ENCODE data around the gene SMIM22.

SMIM22 gene

GRCh38 chr16:4828567-4829321 is 33.6 kb downstream of the SMIM22 start:
- DNase-seq, result no peak

DNA sequence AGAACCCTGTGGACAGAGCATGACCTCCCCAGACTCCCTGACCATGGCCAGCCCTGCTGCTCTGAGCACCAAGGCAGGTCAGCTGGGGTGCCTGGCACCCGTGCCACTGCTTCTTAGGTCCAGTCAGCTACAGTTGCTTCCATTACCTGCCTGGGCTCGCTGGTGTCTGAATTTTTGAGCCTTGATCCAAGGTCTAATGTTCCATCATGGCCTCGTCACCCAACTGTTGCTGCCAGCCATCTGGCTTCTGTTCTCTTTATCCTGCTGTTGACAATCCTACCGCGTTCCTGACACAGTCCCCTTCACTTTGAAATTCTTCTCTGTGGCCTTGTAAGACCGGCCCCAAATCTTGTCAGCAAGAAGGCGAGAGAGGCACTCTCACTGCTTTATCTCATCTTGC is 35.2 kb downstream of the SMIM22 start:
- no peak for DNase-seq

GRCh38 chr16:4831616-4832015 is 36.4 kb downstream of the SMIM22 start:
- DNase-seq, result no peak

- DNase-seq, result no peak
Measured at GRCh38 chr16:4832698-4833343, 37.7 kb downstream of the SMIM22 start.

DNA sequence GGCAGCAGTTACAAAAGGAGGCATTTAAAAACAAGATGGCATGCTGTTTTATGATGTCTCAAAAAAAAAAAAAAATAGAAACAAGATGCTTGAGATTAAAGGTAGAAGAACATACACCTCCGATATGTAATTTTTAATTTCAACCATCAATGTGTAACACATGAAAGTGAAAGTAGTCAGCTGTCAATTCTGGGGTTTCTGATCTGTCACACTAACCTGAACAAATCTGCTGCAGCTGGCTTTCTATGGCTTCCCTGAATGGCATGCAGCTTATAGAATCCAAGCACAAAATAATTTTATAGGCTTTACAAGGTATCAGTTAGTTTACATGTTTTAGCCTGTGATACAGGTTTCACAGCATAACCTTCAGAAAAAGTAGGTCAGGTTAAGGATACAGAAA is 38.4 kb downstream of the SMIM22 start:
- DNase-seq, result no peak

DNA sequence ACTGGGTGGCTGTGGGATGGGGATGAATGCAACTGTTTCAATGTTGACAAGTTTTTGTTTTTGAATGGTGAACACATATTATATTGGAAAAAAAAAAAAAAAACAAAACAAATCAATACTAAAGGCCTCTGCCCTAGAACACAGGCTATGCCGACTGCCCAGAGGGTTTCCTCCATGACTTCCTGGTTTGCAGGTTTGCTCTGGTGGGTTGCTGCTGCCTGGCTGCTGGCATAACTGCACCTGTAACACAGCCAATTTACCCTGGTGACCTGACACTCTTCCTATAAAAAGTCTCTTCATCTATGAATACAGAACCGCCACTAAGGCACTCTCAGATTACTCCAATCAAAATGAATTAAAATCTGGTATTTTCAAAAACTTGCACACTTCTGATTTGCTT is 41.6 kb downstream of the SMIM22 start:
- no peak for DNase-seq

- no peak for DNase-seq
Measured at GRCh38 chr16:4837733-4838501, 42.7 kb downstream of the SMIM22 start.

DNA sequence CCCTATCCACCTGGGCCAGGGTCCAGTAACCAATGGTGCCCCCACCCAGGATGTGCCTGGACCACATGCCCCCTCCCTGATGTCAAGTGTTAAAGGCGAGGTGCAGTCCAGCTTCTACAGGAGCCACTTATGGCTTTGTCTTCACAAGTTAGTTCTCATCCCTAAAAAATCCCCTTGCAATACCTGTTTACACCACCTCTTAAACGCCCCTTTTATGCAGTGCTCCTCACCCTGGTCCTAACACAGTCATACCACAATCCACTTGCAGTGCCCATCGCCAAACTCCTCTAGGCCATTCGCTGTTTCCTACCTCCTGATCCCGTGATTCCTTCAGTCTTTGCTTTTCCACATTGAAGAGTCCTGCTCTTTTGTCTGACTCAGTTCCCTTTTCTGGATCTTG is 44.8 kb downstream of the SMIM22 start:
- no peak for DNase-seq

- no peak for DNase-seq
Measured at GRCh38 chr16:4840984-4841383, 45.8 kb downstream of the SMIM22 start.

Data from HCEC 1CT (cell line).